ENCODE results near the gene CDCP1.
"Not testable (repeated sequence)": the region's sequence is repeated elsewhere in the genome, so short reads cannot be mapped to it uniquely, and the experiment has no call there.

The CDCP1 gene

GRCh38 chr3:45084820-45085816 is 61.1 kb downstream of the CDCP1 start:
- DNase-seq (ENCODE audit: low read depth): peak; percentile 95

- no peak for DNase-seq (ENCODE audit: low read depth)
Observed at GRCh38 chr3:45084361-45084760, 61.8 kb downstream of the CDCP1 start.

- DNase-seq (ENCODE audit: low read depth): no peak
Observed at GRCh38 chr3:45083023-45083422, 63.2 kb downstream of the CDCP1 start.

- DNase-seq (ENCODE audit: low read depth): peak; percentile 67
Observed at GRCh38 chr3:45082142-45082538, 64.0 kb downstream of the CDCP1 start.

GRCh38 chr3:45081506-45082141 is 64.6 kb downstream of the CDCP1 start:
- no peak for DNase-seq (ENCODE audit: low read depth)

GRCh38 chr3:45080824-45081223 is 65.4 kb downstream of the CDCP1 start:
- DNase-seq (ENCODE audit: low read depth): no peak

GRCh38 chr3:45079715-45080114 is 66.5 kb downstream of the CDCP1 start:
- DNase-seq (ENCODE audit: low read depth): no peak

DNA sequence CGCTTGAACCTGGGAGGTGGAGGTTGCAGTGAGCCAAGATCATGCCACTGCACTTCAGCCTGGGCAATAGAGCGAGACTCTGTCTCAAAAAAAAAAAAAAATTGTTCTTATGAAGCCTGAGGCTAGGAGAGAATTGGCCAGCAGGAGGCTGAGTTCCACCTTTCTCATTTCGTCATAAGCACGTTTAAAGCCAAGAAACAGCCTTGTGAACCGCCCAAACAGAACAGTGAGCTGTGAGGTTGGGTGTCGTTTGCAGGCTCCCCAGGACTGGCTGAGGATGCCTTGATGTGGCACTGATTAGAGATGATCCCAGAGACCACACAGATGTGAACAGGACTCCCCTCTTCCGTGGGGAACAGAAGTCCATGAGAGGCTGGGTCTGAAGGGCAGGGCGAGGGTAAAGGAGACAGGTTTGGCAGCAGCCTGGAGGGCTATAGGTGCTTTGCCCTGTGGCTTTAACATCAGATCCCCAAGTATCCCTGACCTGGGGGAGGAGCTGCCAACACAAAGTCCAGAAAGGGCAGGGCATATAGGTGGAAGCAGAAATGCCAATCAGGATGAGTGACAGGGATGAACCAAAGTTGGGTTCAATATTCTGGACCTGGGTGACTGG is 67.2 kb downstream of the CDCP1 start:
- no peak for DNase-seq (ENCODE audit: low read depth)

DNA sequence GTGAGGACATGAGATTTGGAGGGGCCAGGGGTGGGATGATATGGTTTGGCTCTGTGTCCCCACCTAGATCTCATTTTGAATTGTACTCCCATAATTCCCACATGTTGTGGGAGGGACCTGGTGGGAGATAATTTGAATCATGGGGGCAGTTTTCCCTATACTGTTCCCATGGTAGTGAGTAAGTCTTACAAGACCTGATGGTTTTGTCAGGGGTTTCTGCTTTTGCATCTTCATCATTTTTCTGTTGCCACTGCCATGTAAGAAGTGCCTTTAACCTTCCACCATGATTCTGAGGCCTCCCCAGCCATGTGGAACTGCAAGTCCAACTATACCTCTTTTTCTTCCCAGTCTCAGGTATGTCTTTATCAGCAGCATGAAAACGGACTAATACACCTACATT is 67.9 kb downstream of the CDCP1 start:
- DNase-seq (ENCODE audit: low read depth): not testable (repeated sequence)

DNA sequence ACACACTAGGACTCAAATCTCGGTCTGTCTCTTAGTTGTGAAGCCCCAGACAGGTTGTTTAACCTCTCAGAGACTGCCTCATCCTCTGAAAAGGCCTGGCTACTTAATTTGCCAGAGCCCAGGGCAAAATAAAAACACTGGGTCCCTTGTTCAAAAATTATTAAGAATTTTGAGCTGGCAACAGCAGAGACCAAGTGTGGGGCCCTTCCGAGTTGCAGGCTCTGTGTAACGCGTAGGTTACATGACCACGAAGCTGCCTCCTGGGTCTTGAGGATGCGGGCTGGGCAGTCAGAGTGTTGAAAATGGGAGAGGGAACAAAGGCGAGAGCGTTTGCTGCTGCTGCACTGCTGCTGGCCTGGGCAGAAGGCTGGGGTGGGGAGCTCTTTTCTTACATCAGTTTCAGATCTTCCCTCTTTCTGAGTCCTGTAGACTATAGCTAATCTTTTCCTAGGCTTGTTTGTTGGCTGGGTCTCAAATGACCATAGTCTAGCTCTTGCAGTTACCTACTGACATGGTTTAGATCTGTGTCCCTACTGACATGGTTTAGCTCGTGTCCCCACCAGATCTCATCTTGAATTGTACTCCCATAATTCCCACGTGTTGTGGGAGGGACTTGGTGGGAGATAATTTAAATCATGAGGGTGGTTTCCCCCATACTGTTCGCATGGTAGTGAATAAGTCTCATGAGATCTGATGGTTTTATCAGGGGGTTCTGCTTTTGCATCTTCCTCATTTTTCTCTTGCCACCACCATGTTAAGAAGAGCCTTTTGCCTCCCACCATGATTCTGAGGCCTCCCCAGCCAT is 70.2 kb downstream of the CDCP1 start:
- no peak for DNase-seq (ENCODE audit: low read depth)

DNA sequence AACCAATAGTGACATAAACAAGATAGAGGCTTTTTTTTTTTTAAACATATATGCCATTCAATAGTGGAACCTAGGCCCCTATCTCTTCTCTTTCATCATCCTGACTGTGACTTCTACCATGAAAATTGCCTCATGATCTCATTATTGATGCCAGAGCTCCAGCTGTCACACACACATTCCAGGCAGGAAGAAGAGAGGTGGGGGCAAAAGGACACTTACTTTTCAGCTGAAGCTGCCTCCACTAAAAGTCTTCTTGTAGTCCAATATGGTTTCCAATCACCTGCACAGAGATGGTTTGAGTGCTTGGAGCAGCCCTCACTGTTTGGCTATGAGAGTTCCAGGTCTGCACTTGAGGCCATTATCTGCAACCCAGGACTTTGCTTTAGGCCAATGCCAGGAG is 75.1 kb downstream of the CDCP1 start:
- no peak for DNase-seq (ENCODE audit: low read depth)

GRCh38 chr3:45067941-45068340 is 78.2 kb downstream of the CDCP1 start:
- no peak for DNase-seq (ENCODE audit: low read depth)

DNA sequence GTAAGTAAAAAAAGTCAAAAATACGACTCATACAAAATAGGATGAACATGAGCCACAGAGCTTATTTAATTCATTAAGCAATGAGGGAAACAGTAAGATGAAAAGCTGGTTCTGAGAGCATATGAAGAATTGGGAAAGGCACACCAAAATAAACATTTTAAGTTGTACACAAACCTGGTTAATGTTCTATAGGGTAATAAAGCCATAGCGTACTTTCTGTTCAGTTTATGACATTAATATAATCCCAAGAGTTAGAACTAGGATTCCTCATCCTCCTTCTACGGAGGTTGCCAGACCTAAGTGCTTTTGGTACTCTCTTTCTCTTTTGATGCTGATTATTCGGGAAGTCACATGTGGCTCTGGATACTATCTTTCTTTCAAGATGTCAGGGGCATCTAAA is 78.7 kb downstream of the CDCP1 start:
- no peak for DNase-seq (ENCODE audit: low read depth)

DNA sequence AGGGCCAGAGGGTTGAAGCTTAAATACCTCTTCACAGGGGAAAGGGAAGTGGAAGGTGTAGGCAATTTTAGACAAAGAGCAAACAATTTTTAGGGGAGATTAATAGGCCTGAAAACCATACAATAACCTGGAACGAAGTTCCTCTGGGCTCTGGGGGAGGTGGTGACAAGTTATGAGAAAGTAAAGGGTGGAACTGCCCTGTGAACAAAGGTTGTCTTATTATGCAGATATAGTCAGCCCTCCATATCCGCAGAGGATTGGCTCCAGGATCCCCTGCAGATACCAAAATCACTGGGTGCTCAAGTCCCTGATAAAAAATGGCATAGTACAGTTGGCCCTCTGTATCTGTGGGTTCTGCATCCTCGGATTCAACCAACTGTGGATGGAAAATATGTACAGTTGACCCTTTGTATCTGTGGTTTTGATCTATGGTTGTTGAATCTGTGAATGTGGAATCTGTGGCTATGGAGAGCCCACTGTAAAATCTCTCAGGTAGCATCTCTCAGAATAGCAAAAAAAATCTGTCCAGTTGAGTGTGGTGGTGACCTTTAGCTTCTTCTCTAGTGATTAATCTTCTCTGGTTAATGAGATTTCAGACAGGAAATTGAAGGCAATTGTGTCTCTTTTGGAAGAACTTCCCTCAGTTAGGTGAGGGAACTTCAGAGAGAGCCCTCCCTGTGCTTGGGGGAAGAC is 79.9 kb downstream of the CDCP1 start:
- DNase-seq (ENCODE audit: low read depth): no peak

- DNase-seq (ENCODE audit: low read depth): no peak
Observed at GRCh38 chr3:45065373-45065720, 80.8 kb downstream of the CDCP1 start.

- DNase-seq (ENCODE audit: low read depth): peak; percentile 50
Observed at GRCh38 chr3:45064512-45065372, 81.4 kb downstream of the CDCP1 start.

GRCh38 chr3:45062697-45063070 is 83.5 kb downstream of the CDCP1 start:
- DNase-seq (ENCODE audit: low read depth): no peak

DNA sequence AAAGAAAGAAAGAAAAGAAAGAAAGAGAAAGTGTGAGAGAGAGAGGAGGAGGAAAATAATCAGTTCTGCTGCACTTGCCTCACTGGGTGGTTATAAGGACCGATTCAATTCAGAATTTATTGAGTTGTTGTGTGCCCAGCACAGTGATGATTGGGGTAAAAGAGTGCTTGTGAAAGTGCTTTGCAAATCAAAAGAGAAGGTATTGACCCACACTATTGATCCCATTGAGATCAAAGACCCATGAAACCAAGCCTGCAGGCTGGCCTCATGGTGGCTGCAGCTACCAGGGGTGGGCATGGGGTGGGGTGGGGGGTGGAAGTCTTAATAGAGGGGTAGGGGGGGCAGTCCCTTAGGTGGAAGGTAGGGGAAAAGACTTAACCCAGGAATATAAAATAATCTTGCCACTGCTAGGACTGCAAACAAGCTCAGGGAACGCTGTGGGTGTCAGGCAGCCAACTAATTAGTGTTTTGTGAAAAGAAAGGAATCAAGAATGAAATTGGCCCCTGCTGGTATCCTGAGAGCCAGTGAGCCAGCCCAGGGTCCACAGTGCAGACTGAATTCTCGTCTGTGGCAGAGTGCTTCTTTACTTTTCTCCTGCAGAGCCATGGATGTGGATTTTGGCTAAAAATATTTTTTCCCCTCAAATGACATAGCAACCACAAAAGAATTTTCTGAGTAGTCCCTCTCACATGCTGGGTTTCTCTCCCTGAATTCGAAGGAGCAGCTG is 85.8 kb downstream of the CDCP1 start:
- no peak for DNase-seq (ENCODE audit: low read depth)

- DNase-seq (ENCODE audit: low read depth): no peak
Observed at GRCh38 chr3:45059132-45059531, 87.0 kb downstream of the CDCP1 start.

DNA sequence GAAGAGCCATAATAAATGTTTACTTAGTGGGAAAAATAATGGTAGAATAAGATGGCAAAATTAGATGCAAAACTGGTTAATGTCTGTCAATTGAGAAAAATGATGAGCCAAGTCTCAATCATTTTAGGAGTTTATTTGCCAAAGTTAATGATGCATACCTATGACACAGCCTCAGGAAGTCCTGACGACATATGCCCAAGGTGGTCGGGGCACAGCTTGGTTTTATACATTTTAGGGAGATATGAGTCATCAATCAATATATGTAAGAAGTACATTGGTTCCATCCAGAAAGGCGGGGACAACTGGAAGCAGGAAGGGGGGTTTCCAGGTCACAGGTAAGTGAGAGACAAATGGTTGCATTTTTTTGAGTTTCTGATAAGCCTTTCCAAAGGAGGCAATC is 88.6 kb downstream of the CDCP1 start:
- DNase-seq (ENCODE audit: low read depth): no peak

Data from stromal cell of bone marrow (primary cell).